ENCODE data around the gene PRM2.

- TF ChIP-seq POLR2A (IDR thresholded peaks at IDR 0.05), result no peak
- TF ChIP-seq, protein P1, sequence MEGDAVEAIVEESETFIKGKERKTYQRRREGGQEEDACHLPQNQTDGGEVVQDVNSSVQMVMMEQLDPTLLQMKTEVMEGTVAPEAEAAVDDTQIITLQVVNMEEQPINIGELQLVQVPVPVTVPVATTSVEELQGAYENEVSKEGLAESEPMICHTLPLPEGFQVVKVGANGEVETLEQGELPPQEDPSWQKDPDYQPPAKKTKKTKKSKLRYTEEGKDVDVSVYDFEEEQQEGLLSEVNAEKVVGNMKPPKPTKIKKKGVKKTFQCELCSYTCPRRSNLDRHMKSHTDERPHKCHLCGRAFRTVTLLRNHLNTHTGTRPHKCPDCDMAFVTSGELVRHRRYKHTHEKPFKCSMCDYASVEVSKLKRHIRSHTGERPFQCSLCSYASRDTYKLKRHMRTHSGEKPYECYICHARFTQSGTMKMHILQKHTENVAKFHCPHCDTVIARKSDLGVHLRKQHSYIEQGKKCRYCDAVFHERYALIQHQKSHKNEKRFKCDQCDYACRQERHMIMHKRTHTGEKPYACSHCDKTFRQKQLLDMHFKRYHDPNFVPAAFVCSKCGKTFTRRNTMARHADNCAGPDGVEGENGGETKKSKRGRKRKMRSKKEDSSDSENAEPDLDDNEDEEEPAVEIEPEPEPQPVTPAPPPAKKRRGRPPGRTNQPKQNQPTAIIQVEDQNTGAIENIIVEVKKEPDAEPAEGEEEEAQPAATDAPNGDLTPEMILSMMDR (IDR thresholded peaks at IDR 0.05), result no peak
These were observed 41.2 kb downstream of the PRM2 start for GRCh38 chr16:11234884-11235702.
